ENCODE data around the gene CCR8. TPM values are rescaled to one million over a fixed set of nuclear protein-coding genes. Genes with fewer than 3 reads are reported as not detected.

Gene CCR8
- total RNA-seq, 4 donors from 2014 or later: not detected

DNA sequence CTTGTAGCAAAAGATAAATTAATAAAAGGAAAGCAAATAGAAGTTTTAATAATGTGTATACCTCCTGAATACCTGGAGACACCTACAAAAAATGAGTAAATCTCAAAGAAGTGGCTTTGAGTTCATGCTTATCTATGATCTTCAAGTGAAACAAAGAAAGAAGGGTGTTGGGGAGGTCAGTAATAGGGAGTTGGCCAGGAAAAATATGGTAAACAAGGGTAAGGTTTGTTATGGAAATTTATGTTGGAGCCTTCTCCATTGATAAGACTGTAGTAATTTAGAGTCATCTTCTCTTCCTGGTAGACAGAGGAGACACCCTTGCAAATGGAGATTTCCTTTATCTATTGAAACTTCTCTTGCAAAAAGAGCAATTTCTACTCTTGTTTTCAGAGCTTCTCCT lies 6.6 kb upstream of the CCR8 start:
- Histone ChIP-seq H3K27ac (no peak overlapping the region), H3K9me3 (no peaks in the 10 kb centered on the region), H3K4me3 (no peak overlapping the region), H3K4me1 (no peaks in the 10 kb centered on the region), H3K27me3 (no peaks in the 10 kb centered on the region), H3K36me3 (no peaks in the 10 kb centered on the region)
- in situ Hi-C loops (cut with MboI; ENCODE audit: low sequenced_read_pairs in 4 of 4) (no loop called here), intact Hi-C loops (cut with DNase I; ENCODE audit: low total_unique reads) (no loop called here)
- TF ChIP-seq, protein P1, sequence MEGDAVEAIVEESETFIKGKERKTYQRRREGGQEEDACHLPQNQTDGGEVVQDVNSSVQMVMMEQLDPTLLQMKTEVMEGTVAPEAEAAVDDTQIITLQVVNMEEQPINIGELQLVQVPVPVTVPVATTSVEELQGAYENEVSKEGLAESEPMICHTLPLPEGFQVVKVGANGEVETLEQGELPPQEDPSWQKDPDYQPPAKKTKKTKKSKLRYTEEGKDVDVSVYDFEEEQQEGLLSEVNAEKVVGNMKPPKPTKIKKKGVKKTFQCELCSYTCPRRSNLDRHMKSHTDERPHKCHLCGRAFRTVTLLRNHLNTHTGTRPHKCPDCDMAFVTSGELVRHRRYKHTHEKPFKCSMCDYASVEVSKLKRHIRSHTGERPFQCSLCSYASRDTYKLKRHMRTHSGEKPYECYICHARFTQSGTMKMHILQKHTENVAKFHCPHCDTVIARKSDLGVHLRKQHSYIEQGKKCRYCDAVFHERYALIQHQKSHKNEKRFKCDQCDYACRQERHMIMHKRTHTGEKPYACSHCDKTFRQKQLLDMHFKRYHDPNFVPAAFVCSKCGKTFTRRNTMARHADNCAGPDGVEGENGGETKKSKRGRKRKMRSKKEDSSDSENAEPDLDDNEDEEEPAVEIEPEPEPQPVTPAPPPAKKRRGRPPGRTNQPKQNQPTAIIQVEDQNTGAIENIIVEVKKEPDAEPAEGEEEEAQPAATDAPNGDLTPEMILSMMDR (IDR thresholded peaks at IDR 0.05 in 4 of 5, conservative IDR thresholded peaks at IDR 0.05 in 1 of 5): no peak
- no peak for TF ChIP-seq POLR2A (IDR thresholded peaks at IDR 0.05)
- ATAC-seq (no peak), DNase-seq (no peak)

DNA sequence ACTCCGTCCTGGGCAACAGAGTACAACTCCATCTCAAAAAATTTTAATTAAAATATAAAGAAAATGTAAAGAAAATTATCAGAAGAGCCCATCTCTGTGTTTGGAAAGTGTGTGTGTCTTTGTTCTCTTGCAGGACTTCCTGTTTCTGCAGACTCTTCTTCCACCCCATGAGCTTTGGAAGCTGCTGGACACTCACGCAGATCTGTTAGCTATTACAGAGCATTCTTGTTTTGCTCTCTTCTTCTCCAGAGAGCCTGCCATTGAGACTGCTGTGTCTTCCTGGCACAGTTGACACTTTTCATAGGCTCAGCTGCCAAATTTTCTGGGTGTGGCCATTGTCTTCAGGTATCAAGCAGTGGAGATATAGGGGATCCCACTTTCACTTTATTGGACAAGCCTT lies 6.0 kb upstream of the CCR8 start:
- in situ Hi-C loops (cut with MboI; ENCODE audit: low sequenced_read_pairs in 4 of 4): no loop called here
- intact Hi-C loops (cut with DNase I; ENCODE audit: low total_unique reads): no loop called here
- Histone ChIP-seq H3K27ac (no peak overlapping the region), H3K27me3 (no peaks in the 10 kb centered on the region), H3K4me1 (no peaks in the 10 kb centered on the region), H3K9me3 (no peaks in the 10 kb centered on the region), H3K4me3 (no peak overlapping the region), H3K36me3 (no peaks in the 10 kb centered on the region)
- ATAC-seq: no peak
- no peak for DNase-seq
- TF ChIP-seq, protein P1 (IDR thresholded peaks at IDR 0.05 in 4 of 5, conservative IDR thresholded peaks at IDR 0.05 in 1 of 5): no peak
- no peak for TF ChIP-seq POLR2A (IDR thresholded peaks at IDR 0.05)

DNA sequence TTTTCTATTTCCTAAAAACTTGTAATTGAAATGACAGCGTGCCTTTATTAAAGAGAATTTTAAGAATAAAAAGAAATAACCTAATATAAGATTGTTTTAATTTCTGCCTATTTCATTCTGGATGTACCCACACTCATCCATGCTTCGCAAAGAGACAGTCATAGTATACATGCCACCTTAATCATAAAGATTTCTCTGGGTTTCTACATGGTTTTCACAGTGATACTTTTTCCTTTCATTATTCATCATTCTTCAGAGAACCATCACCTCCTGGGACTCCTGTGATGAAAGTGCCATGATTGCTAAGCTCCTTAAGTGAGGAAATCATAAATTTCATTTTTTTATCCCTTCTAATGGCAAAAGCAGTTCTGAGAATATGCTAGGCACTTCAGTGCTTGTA lies 4.3 kb upstream of the CCR8 start:
- H3K36me3 ChIP-seq: no peaks in the 10 kb centered on the region
- H3K27me3 ChIP-seq: no peaks in the 10 kb centered on the region
- intact Hi-C loops (cut with DNase I; ENCODE audit: low total_unique reads): no loop called here
- no peak for ATAC-seq
- H3K27ac ChIP-seq: no peak overlapping the region
- H3K4me3 ChIP-seq: no peak overlapping the region
- in situ Hi-C loops (cut with MboI; ENCODE audit: low sequenced_read_pairs in 4 of 4): no loop called here
- H3K9me3 ChIP-seq: no peaks in the 10 kb centered on the region
- no peaks in the 10 kb centered on the region for H3K4me1 ChIP-seq
- no peak for DNase-seq
- no peak for TF ChIP-seq POLR2A (IDR thresholded peaks at IDR 0.05)
- TF ChIP-seq, protein P1 (IDR thresholded peaks at IDR 0.05 in 4 of 5, conservative IDR thresholded peaks at IDR 0.05 in 1 of 5): no peak

DNA sequence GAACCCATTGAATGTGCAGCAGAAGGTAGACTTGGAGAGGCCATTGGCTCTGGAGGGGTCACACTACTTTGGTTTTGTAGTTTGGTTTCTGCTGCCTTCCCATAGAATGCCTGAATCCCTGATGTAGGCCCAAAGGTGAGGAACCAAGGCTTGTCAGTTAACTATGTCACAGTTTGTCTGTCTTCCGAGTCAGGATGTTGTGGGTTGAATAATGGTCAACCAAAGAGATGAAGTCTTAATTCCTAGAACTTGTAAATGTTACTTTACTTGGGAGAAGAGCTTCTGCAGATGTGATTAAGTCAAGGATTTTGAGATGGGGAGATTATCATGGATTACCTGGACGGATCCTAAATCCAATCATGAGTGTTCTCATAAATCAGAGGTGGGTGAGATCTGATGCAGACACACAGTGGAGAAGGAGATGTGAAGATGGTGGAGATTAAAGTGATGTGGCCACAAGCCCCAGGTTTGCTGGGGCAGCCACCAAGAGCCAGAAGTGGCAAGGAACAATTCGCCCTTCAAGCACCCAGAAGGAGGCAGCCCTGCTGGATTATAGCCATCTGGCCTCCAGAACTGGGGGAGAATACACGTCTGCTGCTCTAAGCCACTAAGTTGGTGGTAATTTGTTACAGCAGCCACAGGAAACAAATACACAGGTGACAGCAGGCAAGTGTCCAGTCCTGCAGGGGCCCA lies 2.3 kb upstream of the CCR8 start:
- ATAC-seq: no peak
- in situ Hi-C loops (cut with MboI; ENCODE audit: low sequenced_read_pairs in 4 of 4) (no loop called here), intact Hi-C loops (cut with DNase I; ENCODE audit: low total_unique reads) (no loop called here)
- no peak for DNase-seq
- no peaks in the 10 kb centered on the region for H3K9me3 ChIP-seq
- H3K36me3 ChIP-seq: no peaks in the 10 kb centered on the region
- H3K4me1 ChIP-seq: no peaks in the 10 kb centered on the region
- no peak overlapping the region for H3K27ac ChIP-seq
- no peak overlapping the region for H3K4me3 ChIP-seq
- no peaks in the 10 kb centered on the region for H3K27me3 ChIP-seq
- TF ChIP-seq POLR2A (IDR thresholded peaks at IDR 0.05): no peak
- TF ChIP-seq, protein P1 (IDR thresholded peaks at IDR 0.05 in 4 of 5, conservative IDR thresholded peaks at IDR 0.05 in 1 of 5): no peak

Data from gastrocnemius medialis (tissue), 4 donors.